Measurements from ENCODE around the gene BUD31.

DNA sequence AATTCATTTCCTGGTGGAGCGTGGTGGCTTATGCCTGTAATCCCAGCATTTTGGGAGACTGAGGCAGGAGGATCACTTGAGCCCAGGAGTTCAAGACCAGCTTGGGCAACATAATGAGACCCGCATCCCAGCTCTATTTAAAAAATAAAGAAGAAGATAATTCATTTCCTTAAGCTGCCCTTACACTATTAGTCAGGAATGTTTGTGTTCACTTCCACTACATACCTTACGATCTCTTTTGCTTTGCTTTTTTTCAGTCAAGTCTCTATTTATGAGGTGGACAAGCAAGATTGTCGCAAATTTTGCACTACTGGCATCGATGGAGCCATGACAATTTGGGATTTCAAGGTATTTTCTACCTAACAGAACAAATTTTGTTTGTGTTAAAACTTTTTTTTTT is 45.5 kb upstream of the BUD31 start:
- TF ChIP-seq, protein P1, sequence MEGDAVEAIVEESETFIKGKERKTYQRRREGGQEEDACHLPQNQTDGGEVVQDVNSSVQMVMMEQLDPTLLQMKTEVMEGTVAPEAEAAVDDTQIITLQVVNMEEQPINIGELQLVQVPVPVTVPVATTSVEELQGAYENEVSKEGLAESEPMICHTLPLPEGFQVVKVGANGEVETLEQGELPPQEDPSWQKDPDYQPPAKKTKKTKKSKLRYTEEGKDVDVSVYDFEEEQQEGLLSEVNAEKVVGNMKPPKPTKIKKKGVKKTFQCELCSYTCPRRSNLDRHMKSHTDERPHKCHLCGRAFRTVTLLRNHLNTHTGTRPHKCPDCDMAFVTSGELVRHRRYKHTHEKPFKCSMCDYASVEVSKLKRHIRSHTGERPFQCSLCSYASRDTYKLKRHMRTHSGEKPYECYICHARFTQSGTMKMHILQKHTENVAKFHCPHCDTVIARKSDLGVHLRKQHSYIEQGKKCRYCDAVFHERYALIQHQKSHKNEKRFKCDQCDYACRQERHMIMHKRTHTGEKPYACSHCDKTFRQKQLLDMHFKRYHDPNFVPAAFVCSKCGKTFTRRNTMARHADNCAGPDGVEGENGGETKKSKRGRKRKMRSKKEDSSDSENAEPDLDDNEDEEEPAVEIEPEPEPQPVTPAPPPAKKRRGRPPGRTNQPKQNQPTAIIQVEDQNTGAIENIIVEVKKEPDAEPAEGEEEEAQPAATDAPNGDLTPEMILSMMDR (IDR thresholded peaks at IDR 0.05) = no peak
- no peak for TF ChIP-seq ZFX (IDR thresholded peaks at IDR 0.05; ENCODE audit: borderline replicate concordance)
